SJSA1 (cell line): ENCODE data around the gene SMAD6. TPM values are rescaled to one million over a fixed set of nuclear protein-coding genes. Genes with fewer than 3 reads are reported as not detected.
A peak's percentile ranks its signal among the peaks of the same experiment; 100 is the strongest.

Experiments
- DNase-seq, 2 experiments: peaks; one replicate each; pipeline ENCODE4 v3.0.0-alpha.2; 2015 to 2020; ENCODE audit warnings: low spot score in 2 of 2, low read depth in 1 of 2
- H3K27ac ChIP-seq: fragments of 250-450 bp; sonication (Bioruptor Pico); 2 replicates; pipeline ENCODE4 v1.5.1; 2020; ENCODE audit warnings: mild to moderate bottlenecking, moderate library complexity
- H3K27me3 ChIP-seq: fragments of 250-450 bp; sonication (Bioruptor Pico); replicated peaks from 2 replicates; pipeline ENCODE4 v1.5.1; 2020; ENCODE audit warnings: mild to moderate bottlenecking, moderate library complexity
- H3K36me3 ChIP-seq: fragments of 250-450 bp; sonication (Bioruptor Pico); 2 replicates; pipeline ENCODE4 v1.5.1; 2020; ENCODE audit warnings: mild to moderate bottlenecking
- H3K4me1 ChIP-seq: fragments of 250-450 bp; sonication (Bioruptor Pico); replicated peaks from 2 replicates; pipeline ENCODE4 v1.6.1; 2021; ENCODE audit warnings: mild to moderate bottlenecking
- H3K4me3 ChIP-seq: fragments of 250-450 bp; sonication (Bioruptor Pico); 2 replicates; pipeline ENCODE4 v1.5.1; 2020; ENCODE audit warnings: mild to moderate bottlenecking
- H3K9me3 ChIP-seq: fragments of 250-450 bp; sonication (Bioruptor Pico); replicated peaks from 2 replicates; pipeline ENCODE4 v1.5.1; 2020; ENCODE audit warnings: mild to moderate bottlenecking
- total RNA-seq: library from RNA; depleted of rRNA; stranded (reverse); fragments of >200 nt; shearing (Covaris generic); gene quantifications from 2 replicates; pipeline ENCODE4 v1.2.3, GENCODE V29; 2014

SMAD6 gene
- total RNA-seq, 1 experiment from 2014 or later, result 46.4 TPM

DNA sequence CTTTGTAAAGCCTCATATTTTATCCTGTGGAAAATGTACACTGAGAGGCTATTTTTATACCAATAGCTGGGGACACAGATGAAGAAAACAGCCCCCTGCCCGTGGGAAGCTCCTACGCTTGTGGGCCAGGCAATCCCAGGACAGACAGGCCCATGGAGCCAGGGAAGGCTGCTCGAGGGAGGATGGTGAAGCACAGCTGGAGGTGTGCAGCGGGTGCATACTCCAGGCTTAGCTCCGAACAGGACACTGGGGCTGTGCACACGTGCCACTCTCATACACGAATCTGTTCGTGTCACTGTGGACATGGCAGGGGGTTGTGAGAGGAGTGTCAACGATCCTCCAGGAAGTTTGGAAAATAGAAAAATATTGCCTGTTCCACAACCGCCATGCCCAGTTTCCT lies 36.1 kb downstream of the SMAD6 start:
- Histone ChIP-seq H3K27ac (no peak overlapping the region), H3K27me3 (no peaks in the 10 kb centered on the region), H3K36me3 (peaks cover 58% of the 10 kb centered on the region), H3K4me1 (peaks cover 43% of the 10 kb centered on the region), H3K9me3 (no peaks in the 10 kb centered on the region), H3K4me3 (no peak overlapping the region)
- DNase-seq, result no peak

DNA sequence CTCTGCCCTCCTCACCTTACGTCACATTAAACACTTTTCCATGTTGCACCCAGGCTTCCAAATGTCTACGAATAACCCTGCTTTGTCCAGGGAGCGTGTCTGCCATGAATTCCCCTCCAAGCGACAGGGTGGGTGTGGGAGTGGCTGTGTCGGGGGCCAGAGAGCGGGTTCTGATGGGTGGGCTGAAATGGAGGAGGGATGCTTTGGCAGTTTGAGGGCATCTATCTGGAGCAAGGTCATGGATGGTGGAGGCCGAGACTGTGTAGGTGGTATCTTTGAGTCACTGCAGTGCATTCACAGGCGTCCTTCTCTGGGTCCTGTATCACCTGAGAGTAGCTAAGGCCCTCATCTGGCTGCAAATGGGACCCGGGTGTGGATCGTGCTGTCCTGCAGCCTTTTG lies 36.6 kb downstream of the SMAD6 start:
- Histone ChIP-seq H3K27me3 (no peaks in the 10 kb centered on the region), H3K4me3 (no peak overlapping the region), H3K36me3 (peaks cover 60% of the 10 kb centered on the region), H3K9me3 (no peaks in the 10 kb centered on the region), H3K27ac (no peak overlapping the region), H3K4me1 (peaks cover 45% of the 10 kb centered on the region)
- no peak for DNase-seq

DNA sequence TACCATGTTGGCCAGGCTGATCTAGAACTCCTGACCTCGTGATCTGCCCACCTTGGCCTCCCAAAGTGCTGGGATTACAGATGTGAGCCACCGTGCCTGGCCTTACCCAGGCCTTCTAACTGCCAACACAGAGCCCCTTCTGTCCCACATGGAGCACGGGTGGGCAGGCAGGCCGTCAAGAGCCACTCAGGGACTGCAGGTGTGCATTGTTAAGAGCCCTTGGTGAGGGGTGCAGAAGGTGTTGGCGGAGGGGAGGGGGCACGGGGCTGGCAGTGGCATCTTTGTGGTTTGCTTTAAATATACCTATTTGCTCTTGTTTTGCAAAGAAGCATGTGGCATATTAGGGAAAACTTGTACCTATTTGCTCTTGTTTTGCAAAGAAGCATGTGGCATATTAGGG lies 37.3 kb downstream of the SMAD6 start:
- no peak for DNase-seq
- Histone ChIP-seq H3K4me3 (no peak overlapping the region), H3K4me1 (peaks cover 45% of the 10 kb centered on the region), H3K27me3 (no peaks in the 10 kb centered on the region), H3K27ac (no peak overlapping the region), H3K9me3 (no peaks in the 10 kb centered on the region), H3K36me3 (peaks cover 58% of the 10 kb centered on the region)

DNA sequence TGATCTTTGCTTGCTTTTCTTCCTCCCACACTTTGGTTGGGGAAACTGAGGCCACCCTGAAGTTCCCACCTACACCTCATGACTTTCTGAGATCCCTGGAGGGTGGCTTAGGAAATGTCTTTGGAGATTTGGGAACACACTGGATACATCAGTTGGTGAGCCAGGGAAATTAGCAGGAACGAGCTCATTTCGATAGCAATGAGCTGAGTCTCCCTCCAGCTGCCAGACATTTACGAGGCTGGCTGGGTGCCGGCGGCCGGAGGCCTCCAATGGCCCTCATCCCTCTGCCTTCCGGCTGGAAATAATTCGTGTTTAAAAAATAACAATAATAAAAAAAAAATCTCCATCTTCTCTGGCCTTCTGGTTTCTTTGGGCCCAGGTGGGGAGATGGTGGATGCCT lies 38.8 kb downstream of the SMAD6 start:
- Histone ChIP-seq H3K9me3 (no peaks in the 10 kb centered on the region), H3K27ac (no peak overlapping the region), H3K27me3 (no peaks in the 10 kb centered on the region), H3K4me1 (peaks cover 45% of the 10 kb centered on the region), H3K4me3 (no peak overlapping the region), H3K36me3 (peaks cover 57% of the 10 kb centered on the region)
- no peak for DNase-seq

DNA sequence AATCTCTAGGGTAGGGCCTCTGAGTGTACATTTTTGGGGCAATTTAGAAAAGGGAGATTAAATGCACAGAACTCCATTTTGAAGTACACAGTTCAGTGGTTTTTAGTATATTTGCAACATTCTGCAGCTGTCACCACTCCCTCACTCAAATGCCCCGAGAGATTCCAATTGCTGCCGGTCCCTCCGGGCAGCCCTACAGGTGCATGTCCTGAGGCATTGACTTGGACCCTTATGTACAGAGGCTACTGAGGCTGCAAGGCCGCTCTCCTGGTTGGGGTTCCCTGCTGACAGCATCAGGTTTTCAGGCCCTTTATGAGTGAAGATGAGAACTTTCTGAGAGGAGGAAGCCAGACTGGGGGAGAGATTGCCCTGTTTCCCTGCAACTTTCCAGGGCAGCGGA lies 39.6 kb downstream of the SMAD6 start:
- DNase-seq, result no peak
- H3K36me3 ChIP-seq, result peaks cover 64% of the 10 kb centered on the region
- peaks cover 45% of the 10 kb centered on the region for H3K4me1 ChIP-seq
- no peaks in the 10 kb centered on the region for H3K27me3 ChIP-seq
- H3K27ac ChIP-seq, result no peak overlapping the region
- H3K9me3 ChIP-seq, result no peaks in the 10 kb centered on the region
- no peak overlapping the region for H3K4me3 ChIP-seq

DNA sequence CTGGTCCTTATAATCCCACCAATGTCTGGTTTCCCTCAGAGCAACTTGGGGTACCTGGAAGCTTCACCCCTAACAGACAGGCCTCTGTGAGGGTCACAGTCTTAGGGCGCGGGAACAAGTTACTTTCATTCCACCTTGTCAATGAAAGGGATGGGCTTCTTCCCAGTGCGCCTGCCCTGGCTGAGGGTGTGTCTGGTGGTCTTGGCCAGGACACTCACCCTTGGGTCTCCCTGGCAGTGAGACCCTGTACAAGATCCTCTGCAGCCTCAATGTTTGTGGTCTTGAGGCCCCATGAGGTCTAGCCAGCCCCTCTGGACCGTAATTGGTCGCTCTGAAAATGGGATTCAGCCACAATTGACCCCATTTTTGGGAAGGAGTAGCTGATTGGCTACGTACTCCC lies 40.2 kb downstream of the SMAD6 start:
- Histone ChIP-seq H3K27ac (no peak overlapping the region), H3K36me3 (peaks cover 58% of the 10 kb centered on the region), H3K27me3 (no peaks in the 10 kb centered on the region), H3K4me1 (peaks cover 45% of the 10 kb centered on the region), H3K9me3 (no peaks in the 10 kb centered on the region), H3K4me3 (no peak overlapping the region)
- DNase-seq, result no peak

DNA sequence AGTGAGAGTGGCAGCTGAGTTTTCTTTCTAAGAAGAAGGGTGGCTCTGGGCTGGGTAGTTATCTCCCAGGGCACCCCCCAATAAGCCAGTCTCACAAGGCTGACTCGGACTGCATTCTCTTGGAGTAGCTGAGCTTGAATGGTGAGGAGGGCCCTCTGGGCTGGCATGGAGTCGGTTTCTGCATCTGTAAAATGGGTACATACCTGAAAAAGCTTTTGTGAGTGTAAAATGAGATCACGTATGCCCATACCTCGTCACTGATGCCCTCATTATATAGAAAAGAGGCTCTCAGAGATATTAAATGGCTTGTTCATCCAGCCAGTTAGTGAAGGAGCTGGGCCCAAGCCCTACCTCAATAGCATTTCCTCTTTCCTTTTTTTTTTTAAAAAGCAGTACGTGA lies 41.2 kb downstream of the SMAD6 start:
- H3K36me3 ChIP-seq, result peaks cover 51% of the 10 kb centered on the region
- no peaks in the 10 kb centered on the region for H3K27me3 ChIP-seq
- H3K27ac ChIP-seq, result no peak overlapping the region
- no peak for DNase-seq
- H3K4me1 ChIP-seq, result peaks cover 55% of the 10 kb centered on the region
- H3K4me3 ChIP-seq, result no peak overlapping the region
- H3K9me3 ChIP-seq, result no peaks in the 10 kb centered on the region

- peaks cover 46% of the 10 kb centered on the region for H3K36me3 ChIP-seq
- peak overlapping the region; percentile 93 for H3K27ac ChIP-seq
- no peak overlapping the region for H3K4me3 ChIP-seq
- H3K9me3 ChIP-seq, result no peaks in the 10 kb centered on the region
- peaks cover 60% of the 10 kb centered on the region for H3K4me1 ChIP-seq
- DNase-seq, result peak in 1 of 2 experiments; percentile 73
- no peaks in the 10 kb centered on the region for H3K27me3 ChIP-seq
These were observed 41.9 kb downstream of the SMAD6 start for GRCh38 chr15:66743703-66744536.

GRCh38 chr15:66744610-66745279 lies 42.7 kb downstream of the SMAD6 start:
- Histone ChIP-seq H3K36me3 (peaks cover 54% of the 10 kb centered on the region), H3K27ac (peak overlapping the region; percentile 93), H3K4me1 (peaks cover 68% of the 10 kb centered on the region), H3K27me3 (no peaks in the 10 kb centered on the region), H3K4me3 (no peak overlapping the region), H3K9me3 (no peaks in the 10 kb centered on the region)
- peak in 1 of 2 experiments; percentile 28 for DNase-seq

DNA sequence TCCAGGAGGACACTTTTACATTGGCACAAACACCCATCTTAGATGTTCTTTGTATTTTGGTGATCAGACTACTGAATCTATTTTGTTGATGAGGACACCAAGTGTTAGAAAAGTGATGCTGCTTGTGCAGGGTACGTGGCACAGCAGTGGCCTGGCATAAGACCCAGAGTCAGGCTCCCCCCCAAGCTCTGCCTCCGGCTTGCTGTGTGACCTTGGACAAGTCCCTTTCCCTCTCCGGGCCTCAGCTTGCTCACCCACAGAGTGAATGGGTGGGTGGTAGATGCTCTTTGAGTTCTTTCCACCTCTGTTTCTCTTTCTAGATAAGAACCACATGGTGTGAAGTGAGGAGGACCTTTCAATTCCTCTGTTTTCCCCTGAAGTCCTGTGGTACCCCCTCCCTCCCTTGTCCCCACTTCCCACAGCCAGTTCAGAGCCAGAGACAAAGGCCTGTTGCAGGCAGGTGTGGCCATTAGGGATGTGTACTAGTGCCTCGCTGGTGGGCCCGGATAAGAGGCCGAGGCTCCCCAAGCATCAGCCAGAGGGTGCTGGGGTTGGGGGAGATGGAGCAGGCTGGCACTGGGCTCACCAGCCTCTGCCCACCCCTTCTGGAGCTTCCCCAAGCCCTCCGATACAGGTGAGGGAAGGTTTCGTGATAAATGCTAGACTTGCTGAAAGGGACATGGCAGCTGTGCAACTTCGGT lies 43.6 kb downstream of the SMAD6 start:
- DNase-seq, result no peak
- H3K4me3 ChIP-seq, result no peak overlapping the region
- no peaks in the 10 kb centered on the region for H3K27me3 ChIP-seq
- H3K36me3 ChIP-seq, result peaks cover 55% of the 10 kb centered on the region
- peak overlapping the region; percentile 93 for H3K27ac ChIP-seq
- peaks cover 77% of the 10 kb centered on the region for H3K4me1 ChIP-seq
- H3K9me3 ChIP-seq, result peaks cover 5% of the 10 kb centered on the region; the same call in 1 of the 2 replicates

DNA sequence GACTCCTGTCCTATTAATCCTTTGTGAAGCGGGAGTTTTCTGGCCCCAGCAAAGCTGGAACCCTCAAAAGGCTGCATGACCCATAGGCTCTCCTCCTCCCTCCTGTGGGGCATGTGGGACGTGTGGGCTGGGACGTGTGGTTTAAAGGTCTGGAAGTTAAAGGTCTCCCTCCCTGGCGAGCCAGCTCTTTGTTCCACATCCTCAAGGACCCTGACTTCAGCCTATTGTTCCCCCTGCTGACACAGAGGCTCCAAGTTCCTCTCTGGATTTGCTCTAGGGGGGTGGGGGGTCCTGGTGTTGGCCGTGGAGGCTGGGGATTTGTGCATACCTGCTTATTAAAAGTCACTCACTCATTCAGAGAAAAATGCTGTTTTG lies 44.2 kb downstream of the SMAD6 start:
- peaks cover 83% of the 10 kb centered on the region for H3K4me1 ChIP-seq
- peak; percentile 61 to 66 for DNase-seq

GRCh38 chr15:66747223-66747622 lies 45.2 kb downstream of the SMAD6 start:
- H3K27ac ChIP-seq, result peak overlapping the region; percentile 93
- H3K27me3 ChIP-seq, result no peaks in the 10 kb centered on the region
- H3K4me3 ChIP-seq, result no peak overlapping the region
- H3K4me1 ChIP-seq, result peaks cover 93% of the 10 kb centered on the region
- no peak for DNase-seq
- peaks cover 5% of the 10 kb centered on the region; the same call in 1 of the 2 replicates for H3K9me3 ChIP-seq
- H3K36me3 ChIP-seq, result peaks cover 58% of the 10 kb centered on the region

More for the DNA sequence above, 44.2 kb downstream of the SMAD6 start:
- Histone ChIP-seq H3K27ac (peak overlapping the region; percentile 93), H3K4me3 (no peak overlapping the region), H3K36me3 (peaks cover 58% of the 10 kb centered on the region), H3K9me3 (peaks cover 5% of the 10 kb centered on the region; the same call in 1 of the 2 replicates), H3K27me3 (no peaks in the 10 kb centered on the region)

- H3K4me3 ChIP-seq, result no peak overlapping the region
- peak; percentile 64 to 94 for DNase-seq
- peak overlapping the region; percentile 93 for H3K27ac ChIP-seq
- peaks cover 60% of the 10 kb centered on the region for H3K36me3 ChIP-seq
- H3K27me3 ChIP-seq, result no peaks in the 10 kb centered on the region
- H3K9me3 ChIP-seq, result peaks cover 5% of the 10 kb centered on the region; the same call in 1 of the 2 replicates
- peaks cover 90% of the 10 kb centered on the region for H3K4me1 ChIP-seq
These were observed 46.1 kb downstream of the SMAD6 start for GRCh38 chr15:66747886-66748707.
